ENCODE data around the gene POLL.

GRCh38 chr10:101567165-101568006 is 20.7 kb downstream of the POLL start:
- no peak for TF ChIP-seq HDGF (IDR thresholded peaks at IDR 0.05)
- TF ChIP-seq POLR2A (IDR thresholded peaks at IDR 0.05; ENCODE audit: low read depth, low read length): no peak
- TF ChIP-seq PAX8 (IDR thresholded peaks at IDR 0.05): no peak
- TF ChIP-seq, protein P1, sequence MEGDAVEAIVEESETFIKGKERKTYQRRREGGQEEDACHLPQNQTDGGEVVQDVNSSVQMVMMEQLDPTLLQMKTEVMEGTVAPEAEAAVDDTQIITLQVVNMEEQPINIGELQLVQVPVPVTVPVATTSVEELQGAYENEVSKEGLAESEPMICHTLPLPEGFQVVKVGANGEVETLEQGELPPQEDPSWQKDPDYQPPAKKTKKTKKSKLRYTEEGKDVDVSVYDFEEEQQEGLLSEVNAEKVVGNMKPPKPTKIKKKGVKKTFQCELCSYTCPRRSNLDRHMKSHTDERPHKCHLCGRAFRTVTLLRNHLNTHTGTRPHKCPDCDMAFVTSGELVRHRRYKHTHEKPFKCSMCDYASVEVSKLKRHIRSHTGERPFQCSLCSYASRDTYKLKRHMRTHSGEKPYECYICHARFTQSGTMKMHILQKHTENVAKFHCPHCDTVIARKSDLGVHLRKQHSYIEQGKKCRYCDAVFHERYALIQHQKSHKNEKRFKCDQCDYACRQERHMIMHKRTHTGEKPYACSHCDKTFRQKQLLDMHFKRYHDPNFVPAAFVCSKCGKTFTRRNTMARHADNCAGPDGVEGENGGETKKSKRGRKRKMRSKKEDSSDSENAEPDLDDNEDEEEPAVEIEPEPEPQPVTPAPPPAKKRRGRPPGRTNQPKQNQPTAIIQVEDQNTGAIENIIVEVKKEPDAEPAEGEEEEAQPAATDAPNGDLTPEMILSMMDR (IDR thresholded peaks at IDR 0.05 in 2 of 3, conservative IDR thresholded peaks at IDR 0.05 in 1 of 3; ENCODE audit: control insufficient read depth in 2 of 3, extremely low read depth in 1 of 3, insufficient read depth in 1 of 3, low read depth in 3 of 3, low read length in 3 of 3): no peak
- TF ChIP-seq RB1 (IDR thresholded peaks at IDR 0.05; ENCODE audit: borderline replicate concordance): no peak
- TF ChIP-seq JUND (IDR thresholded peaks at IDR 0.05; ENCODE audit: low read depth, low read length): no peak
- no peak for TF ChIP-seq TAF1 (IDR thresholded peaks at IDR 0.05; ENCODE audit: borderline replicate concordance, low read depth, low read length)
- TF ChIP-seq SREBF2 (IDR thresholded peaks at IDR 0.05; ENCODE audit: low read length): no peak
- TF ChIP-seq USF1 (IDR thresholded peaks at IDR 0.05; ENCODE audit: borderline replicate concordance, extremely low read length, insufficient read depth, low read depth, low read length): no peak
- no peak for TF ChIP-seq ATF2 (IDR thresholded peaks at IDR 0.05; ENCODE audit: low read length)
- TF ChIP-seq BMI1 (IDR thresholded peaks at IDR 0.05; ENCODE audit: borderline replicate concordance): no peak
- TF ChIP-seq EZH2 (IDR thresholded peaks at IDR 0.05; ENCODE audit: borderline replicate concordance, control insufficient read depth, low read depth, low read length): no peak
- TF ChIP-seq ESRRA (IDR thresholded peaks at IDR 0.05; ENCODE audit: low read length): no peak
- TF ChIP-seq ZNF274 (IDR thresholded peaks at IDR 0.05; ENCODE audit: insufficient read depth, insufficient read length): no peak

Measured in GM12878 (cell line).